Measurements from ENCODE around the gene BRD4. TPM values are rescaled to one million over a fixed set of nuclear protein-coding genes. Genes with fewer than 3 reads are reported as not detected.
A peak's percentile ranks its signal among the peaks of the same experiment; 100 is the strongest.

Gene BRD4
- total RNA-seq, 4 donors from 2014 or later: 39.5 to 87.9 (median 61.2) TPM

DNA sequence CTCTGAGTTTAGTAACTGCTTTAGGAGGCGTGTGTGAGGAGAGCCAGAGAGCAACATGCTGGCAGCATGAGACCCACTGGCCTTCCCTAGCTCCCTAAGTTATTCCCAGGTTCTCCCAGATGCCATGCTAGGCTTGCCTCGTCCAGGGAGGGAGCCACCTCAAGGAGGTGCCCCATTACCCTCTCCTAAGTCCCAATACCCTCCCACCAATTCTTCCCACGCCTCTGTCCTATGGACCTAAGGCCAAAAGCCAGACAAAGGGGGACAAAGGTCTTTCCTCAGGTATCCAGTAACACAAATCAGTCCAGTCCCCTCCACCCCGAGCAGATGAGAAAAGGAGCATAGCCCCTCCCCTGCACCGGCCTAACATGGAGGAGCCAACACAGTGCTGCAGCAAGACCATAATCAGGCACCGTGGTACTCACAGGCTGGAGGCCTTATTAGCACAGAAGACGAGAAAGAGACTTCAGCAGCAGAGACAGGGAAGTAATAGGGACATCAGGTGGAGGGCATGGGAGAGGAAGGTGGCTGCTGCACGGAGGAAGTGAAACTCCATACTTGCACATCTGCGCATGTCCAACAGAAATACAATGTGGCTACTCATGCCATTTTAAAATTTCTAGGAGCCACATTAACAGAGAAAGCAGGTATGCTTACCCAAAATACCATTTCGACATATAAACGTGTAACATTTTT, 46.3 kb downstream of the BRD4 start:
- DNase-seq: no peak
- Histone ChIP-seq H3K4me1 (peaks cover 80 to 98% (median 84%) of the 10 kb centered on the region in 4 donors), H3K9me3 (no peaks in the 10 kb centered on the region), H3K36me3 (no peaks in the 10 kb centered on the region), H3K27me3 (no peaks in the 10 kb centered on the region), H3K27ac (peak overlapping the region in 1 of 4 donors; percentile 13), H3K4me3 (no peak overlapping the region)
- TF ChIP-seq EP300 (IDR thresholded peaks at IDR 0.05; ENCODE audit: low read depth): no peak
- no peak for TF ChIP-seq POLR2AphosphoS5 (IDR thresholded peaks at IDR 0.05)
- TF ChIP-seq, protein P1, sequence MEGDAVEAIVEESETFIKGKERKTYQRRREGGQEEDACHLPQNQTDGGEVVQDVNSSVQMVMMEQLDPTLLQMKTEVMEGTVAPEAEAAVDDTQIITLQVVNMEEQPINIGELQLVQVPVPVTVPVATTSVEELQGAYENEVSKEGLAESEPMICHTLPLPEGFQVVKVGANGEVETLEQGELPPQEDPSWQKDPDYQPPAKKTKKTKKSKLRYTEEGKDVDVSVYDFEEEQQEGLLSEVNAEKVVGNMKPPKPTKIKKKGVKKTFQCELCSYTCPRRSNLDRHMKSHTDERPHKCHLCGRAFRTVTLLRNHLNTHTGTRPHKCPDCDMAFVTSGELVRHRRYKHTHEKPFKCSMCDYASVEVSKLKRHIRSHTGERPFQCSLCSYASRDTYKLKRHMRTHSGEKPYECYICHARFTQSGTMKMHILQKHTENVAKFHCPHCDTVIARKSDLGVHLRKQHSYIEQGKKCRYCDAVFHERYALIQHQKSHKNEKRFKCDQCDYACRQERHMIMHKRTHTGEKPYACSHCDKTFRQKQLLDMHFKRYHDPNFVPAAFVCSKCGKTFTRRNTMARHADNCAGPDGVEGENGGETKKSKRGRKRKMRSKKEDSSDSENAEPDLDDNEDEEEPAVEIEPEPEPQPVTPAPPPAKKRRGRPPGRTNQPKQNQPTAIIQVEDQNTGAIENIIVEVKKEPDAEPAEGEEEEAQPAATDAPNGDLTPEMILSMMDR (IDR thresholded peaks at IDR 0.05): no peak
- TF ChIP-seq POLR2A (IDR thresholded peaks at IDR 0.05): no peak
- 60 to 67% methylated on average over 7 to 11 of the region's 11 CpGs for WGBS, 2 donors (ENCODE audit: low coverage in 1 of 2)
- in situ Hi-C loops (cut with MboI; ENCODE audit: low pct_ligation_motif_present in 1 of 4, low pct_unique_long_range_greater_than_20kb in 1 of 4, low sequenced_read_pairs in 3 of 4): no loop called here
- intact Hi-C loops (cut with DNase I; ENCODE audit: low total_unique reads): no loop called here

DNA sequence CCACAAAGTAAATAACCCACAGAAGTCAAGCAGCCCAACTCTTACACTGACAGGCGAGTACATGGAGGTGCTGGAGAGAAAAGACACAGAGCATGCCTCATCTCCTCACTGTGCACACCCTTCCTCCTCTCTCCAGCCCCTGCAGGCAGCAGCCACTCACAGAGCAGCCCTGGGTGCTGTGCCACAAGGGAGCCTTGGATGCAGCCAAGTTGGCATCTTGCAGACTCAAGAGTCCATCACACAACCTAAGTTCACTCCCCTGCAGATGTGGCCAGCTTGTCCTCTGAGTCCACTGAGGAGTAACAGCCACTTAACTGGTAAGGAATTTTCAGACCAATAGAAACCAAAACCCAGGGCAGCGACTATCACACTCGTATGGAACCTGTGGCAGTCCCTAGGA, 47.4 kb downstream of the BRD4 start:
- TF ChIP-seq, protein P1 (IDR thresholded peaks at IDR 0.05): no peak
- no peak for TF ChIP-seq POLR2A (IDR thresholded peaks at IDR 0.05)
- TF ChIP-seq EP300 (IDR thresholded peaks at IDR 0.05; ENCODE audit: low read depth): no peak
- no peak for TF ChIP-seq POLR2AphosphoS5 (IDR thresholded peaks at IDR 0.05)
- Histone ChIP-seq H3K9me3 (no peaks in the 10 kb centered on the region), H3K36me3 (no peaks in the 10 kb centered on the region), H3K27me3 (no peaks in the 10 kb centered on the region), H3K4me1 (peaks cover 90 to 99% (median 95%) of the 10 kb centered on the region in 4 donors), H3K4me3 (no peak overlapping the region), H3K27ac (peak overlapping the region in 1 of 4 donors; percentile 85)
- 68 to 75% methylated on average over 3 of the region's 3 CpGs for WGBS, 2 donors (ENCODE audit: low coverage in 1 of 2)
- no peak for DNase-seq
- intact Hi-C loops (cut with DNase I; ENCODE audit: low total_unique reads): no loop called here
- in situ Hi-C loops (cut with MboI; ENCODE audit: low pct_ligation_motif_present in 1 of 4, low pct_unique_long_range_greater_than_20kb in 1 of 4, low sequenced_read_pairs in 3 of 4): no loop called here

DNA sequence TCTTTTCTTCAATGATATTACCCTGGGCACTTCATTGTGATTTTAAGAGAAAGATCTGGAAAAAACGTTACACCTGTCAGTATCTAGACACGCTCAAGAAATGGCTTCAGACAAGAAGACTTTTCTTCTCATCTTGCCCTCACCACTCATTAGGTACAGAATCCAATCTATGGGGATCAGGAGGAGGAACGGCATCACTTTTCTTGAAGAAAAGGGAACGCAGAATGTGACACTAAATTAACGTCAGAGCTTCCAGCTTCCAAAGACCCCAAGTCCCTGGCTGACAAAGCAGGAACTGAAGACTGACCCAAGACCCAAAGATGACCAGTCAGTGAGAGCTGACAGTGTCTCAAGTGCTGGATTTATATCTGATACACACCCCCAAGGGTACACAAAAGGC, 48.2 kb downstream of the BRD4 start:
- no peaks in the 10 kb centered on the region for H3K9me3 ChIP-seq
- no peak overlapping the region for H3K4me3 ChIP-seq
- H3K27me3 ChIP-seq: no peaks in the 10 kb centered on the region
- peak overlapping the region in 2 of 4 donors; percentile 20 to 85 for H3K27ac ChIP-seq
- in situ Hi-C loops (cut with MboI; ENCODE audit: low pct_ligation_motif_present in 1 of 4, low pct_unique_long_range_greater_than_20kb in 1 of 4, low sequenced_read_pairs in 3 of 4) (no loop called here), intact Hi-C loops (cut with DNase I; ENCODE audit: low total_unique reads) (no loop called here)
- WGBS, 2 donors (ENCODE audit: low coverage in 1 of 2): 82 to 92% methylated on average over 2 to 5 of the region's 5 CpGs
- peaks cover 91 to 99% (median 95%) of the 10 kb centered on the region in 4 donors for H3K4me1 ChIP-seq
- no peaks in the 10 kb centered on the region for H3K36me3 ChIP-seq
- DNase-seq: no peak
- TF ChIP-seq EP300 (IDR thresholded peaks at IDR 0.05; ENCODE audit: low read depth) (no peak), POLR2AphosphoS5 (IDR thresholded peaks at IDR 0.05) (no peak), POLR2A (IDR thresholded peaks at IDR 0.05) (no peak)
- TF ChIP-seq, protein P1 (IDR thresholded peaks at IDR 0.05): no peak

DNA sequence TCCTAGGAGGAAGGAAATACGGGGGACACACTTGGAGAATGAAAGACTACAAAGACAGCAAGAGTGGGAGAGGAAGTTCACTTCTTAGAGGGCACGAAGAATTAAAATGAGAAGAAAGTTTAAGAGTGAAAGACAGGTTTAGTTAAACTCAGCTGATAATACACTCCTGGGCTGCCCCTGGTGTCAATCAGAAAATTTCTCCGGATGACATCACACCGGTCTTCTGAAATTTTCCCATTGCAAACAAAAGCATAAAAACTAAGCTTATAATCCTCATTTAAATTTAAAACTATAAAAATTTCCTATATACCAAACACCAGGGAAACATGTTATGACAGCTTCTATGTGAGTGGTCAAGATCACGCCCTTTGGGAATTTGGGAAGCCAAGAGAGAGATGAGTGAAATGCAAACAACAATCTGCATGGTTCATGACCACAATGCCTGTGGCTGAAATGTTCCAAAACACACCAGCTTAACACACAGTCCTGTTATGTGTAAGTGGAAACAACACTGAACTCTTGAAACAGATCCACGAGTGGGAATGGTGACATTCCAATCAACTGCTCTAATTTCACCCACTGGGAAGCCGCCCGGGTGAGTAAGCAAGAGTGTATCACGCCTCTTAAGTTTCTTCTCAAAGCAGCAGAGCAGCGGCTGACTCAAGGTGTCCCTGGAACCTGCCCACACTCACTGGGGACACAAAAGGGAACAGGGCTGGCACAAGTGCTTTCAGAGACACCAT, 49.0 kb downstream of the BRD4 start:
- peaks cover 85 to 99% (median 93%) of the 10 kb centered on the region in 4 donors for H3K4me1 ChIP-seq
- H3K36me3 ChIP-seq: no peaks in the 10 kb centered on the region
- in situ Hi-C loops (cut with MboI; ENCODE audit: low pct_ligation_motif_present in 1 of 4, low pct_unique_long_range_greater_than_20kb in 1 of 4, low sequenced_read_pairs in 3 of 4) (no loop called here), intact Hi-C loops (cut with DNase I; ENCODE audit: low total_unique reads) (no loop called here)
- H3K9me3 ChIP-seq: no peaks in the 10 kb centered on the region
- H3K27ac ChIP-seq: peak overlapping the region in 3 of 4 donors; percentile 20 to 85 (median 34)
- no peaks in the 10 kb centered on the region for H3K27me3 ChIP-seq
- WGBS, 2 donors (ENCODE audit: low coverage in 1 of 2): 63 to 67% methylated on average over 2 to 10 of the region's 10 CpGs
- TF ChIP-seq POLR2A (IDR thresholded peaks at IDR 0.05) (no peak), POLR2AphosphoS5 (IDR thresholded peaks at IDR 0.05) (peak in 2 of 3 donors; percentile 21 to 30)
- TF ChIP-seq, protein P1 (IDR thresholded peaks at IDR 0.05): no peak
- DNase-seq: no peak
- no peak overlapping the region for H3K4me3 ChIP-seq
